Mammary epithelial cell (primary cell): Measurements from ENCODE around the gene DPYSL4.

Experiments
- EZH2 ChIP-seq: IDR thresholded peaks from 2 replicates; pipeline ENCODE4 v1.6.1; 2012; ENCODE audit warnings: low read length, inconsistent platforms, borderline replicate concordance
- TF ChIP-seq, protein P1 (sequence below), 2 donors: IDR thresholded peaks in 1 of 2; conservative IDR thresholded peaks in 1 of 2; 2 replicates each; pipeline ENCODE4 v1.5.1; 2011 to 2012; ENCODE audit warnings: inconsistent platforms in 2 of 2, low read length in 2 of 2, mild to moderate bottlenecking in 2 of 2, control low read depth in 1 of 2, low read depth in 1 of 2; ENCODE audit not compliant: insufficient read depth in 1 of 2; ENCODE audit errors: extremely low read depth in 1 of 2

DNA sequence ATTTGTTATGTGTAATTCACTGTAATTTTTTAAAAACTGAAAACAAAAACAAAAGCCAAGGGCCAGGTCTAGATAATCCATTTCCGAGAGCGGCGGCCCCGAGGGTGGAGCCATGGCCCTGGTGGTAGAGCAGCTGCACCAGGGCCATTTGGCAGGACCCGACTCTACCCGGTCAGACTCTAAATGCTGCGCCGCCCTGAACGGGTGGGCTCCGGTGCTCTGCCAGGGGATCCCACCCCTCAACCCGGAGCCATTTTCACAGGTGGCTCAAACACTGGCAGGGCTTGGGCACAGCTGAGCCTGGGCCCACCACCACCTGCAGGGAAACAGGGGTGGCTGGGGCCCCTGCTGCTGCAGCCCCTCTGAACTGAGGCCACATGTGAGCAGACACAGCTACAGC, 56.9 kb downstream of the DPYSL4 start:
- TF ChIP-seq, protein P1, sequence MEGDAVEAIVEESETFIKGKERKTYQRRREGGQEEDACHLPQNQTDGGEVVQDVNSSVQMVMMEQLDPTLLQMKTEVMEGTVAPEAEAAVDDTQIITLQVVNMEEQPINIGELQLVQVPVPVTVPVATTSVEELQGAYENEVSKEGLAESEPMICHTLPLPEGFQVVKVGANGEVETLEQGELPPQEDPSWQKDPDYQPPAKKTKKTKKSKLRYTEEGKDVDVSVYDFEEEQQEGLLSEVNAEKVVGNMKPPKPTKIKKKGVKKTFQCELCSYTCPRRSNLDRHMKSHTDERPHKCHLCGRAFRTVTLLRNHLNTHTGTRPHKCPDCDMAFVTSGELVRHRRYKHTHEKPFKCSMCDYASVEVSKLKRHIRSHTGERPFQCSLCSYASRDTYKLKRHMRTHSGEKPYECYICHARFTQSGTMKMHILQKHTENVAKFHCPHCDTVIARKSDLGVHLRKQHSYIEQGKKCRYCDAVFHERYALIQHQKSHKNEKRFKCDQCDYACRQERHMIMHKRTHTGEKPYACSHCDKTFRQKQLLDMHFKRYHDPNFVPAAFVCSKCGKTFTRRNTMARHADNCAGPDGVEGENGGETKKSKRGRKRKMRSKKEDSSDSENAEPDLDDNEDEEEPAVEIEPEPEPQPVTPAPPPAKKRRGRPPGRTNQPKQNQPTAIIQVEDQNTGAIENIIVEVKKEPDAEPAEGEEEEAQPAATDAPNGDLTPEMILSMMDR (conservative IDR thresholded peaks at IDR 0.05 in 1 of 2, IDR thresholded peaks at IDR 0.05 in 1 of 2; ENCODE audit: extremely low read depth in 1 of 2, insufficient read depth in 1 of 2, low read depth in 1 of 2, low read length in 2 of 2): no peak
- TF ChIP-seq EZH2: no peak
